PC-9 (cell line): Measurements from ENCODE around the gene TMPRSS9. TPM values are rescaled to one million over a fixed set of nuclear protein-coding genes. Genes with fewer than 3 reads are reported as not detected.

Source experiments
- BruUV-seq: library from RNA; stranded (reverse); fragments of 400-500 nt; replicated peaks from 2 replicates; lab custom pipeline; 2021; lab: Mats Ljungman, UMichigan
- CTCF ChIA-PET: fragments of 300-600 bp; sonication (Branson Sonifier 250); formaldehyde crosslinking; loops from one replicate; lab custom pipeline; 2022; ENCODE audit warnings: antibody characterized with exemption; lab: Charles Lee
- POLR2A ChIA-PET: fragments of 300-600 bp; sonication (Branson Sonifier 250); formaldehyde crosslinking; loops from one replicate; lab custom pipeline; 2022; ENCODE audit warnings: antibody characterized with exemption; ENCODE audit not compliant: unreplicated experiment; lab: Charles Lee
- DNase-seq, 2 experiments: peaks; one replicate each; pipeline versions ENCODE4 v3.0.0 to v3.0.0-alpha.2; 2015 to 2022; ENCODE audit warnings: mixed read lengths in 1 of 2
- H2AFZ ChIP-seq: fragments of 200-600 bp; sonication (generic); 2 replicates; pipeline ENCODE4 v1.8.1; 2017; ENCODE audit warnings: antibody characterized with exemption
- H3F3A ChIP-seq: fragments of 200-600 bp; sonication (generic); 2 replicates; pipeline ENCODE4 v1.8.1; 2017; ENCODE audit warnings: antibody characterized with exemption, mild to moderate bottlenecking, low read depth; ENCODE audit not compliant: insufficient read depth
- H3K27ac ChIP-seq: fragments of 200-600 bp; sonication (generic); 2 replicates; pipeline ENCODE4 v1.6.1; 2016; ENCODE audit warnings: mixed run types
- H3K27me3 ChIP-seq: fragments of 200-600 bp; sonication (generic); 2 replicates; pipeline ENCODE4 v1.6.1; 2016; ENCODE audit warnings: low read depth, mixed run types; ENCODE audit not compliant: insufficient read depth
- H3K36me3 ChIP-seq: fragments of 200-600 bp; sonication (generic); 2 replicates; pipeline ENCODE4 v1.6.1; 2016; ENCODE audit warnings: low read depth, mixed run types
- H3K4me1 ChIP-seq: fragments of 200-600 bp; sonication (generic); replicated peaks from 2 replicates; pipeline ENCODE4 v1.6.1; 2016; ENCODE audit warnings: mixed run types; ENCODE audit not compliant: insufficient read depth
- H3K4me2 ChIP-seq: fragments of 200-600 bp; sonication (generic); 2 replicates; pipeline ENCODE4 v1.6.1; 2017; ENCODE audit warnings: mixed run types
- H3K4me3 ChIP-seq: fragments of 200-600 bp; sonication (generic); 2 replicates; pipeline ENCODE4 v1.6.1; 2016; ENCODE audit warnings: mixed run types
- H3K79me2 ChIP-seq: fragments of 200-600 bp; sonication (generic); 2 replicates; pipeline ENCODE4 v1.6.1; 2017; ENCODE audit warnings: low read depth, mixed run types
- H3K9me2 ChIP-seq: fragments of 200-600 bp; sonication (generic); 2 replicates; pipeline ENCODE4 v1.8.1; 2017; ENCODE audit warnings: mild to moderate bottlenecking; ENCODE audit not compliant: insufficient read depth
- H3K9me3 ChIP-seq: fragments of 200-600 bp; sonication (generic); 2 replicates; pipeline ENCODE4 v1.8.1; 2016; ENCODE audit warnings: low read depth; ENCODE audit not compliant: insufficient read depth
- H4K20me1 ChIP-seq: fragments of 200-600 bp; sonication (generic); 2 replicates; pipeline ENCODE4 v1.8.1; 2017; ENCODE audit not compliant: insufficient read depth
- CTCF ChIP-seq: fragments of 200-600 bp; sonication (generic); conservative IDR thresholded peaks from 2 replicates; pipeline ENCODE4 v1.6.1; 2017; ENCODE audit warnings: mixed run types, antibody characterized with exemption, mild to moderate bottlenecking, moderate library complexity
- EZH2 ChIP-seq: fragments of 200-600 bp; sonication (generic); IDR thresholded peaks from 2 replicates; pipeline ENCODE4 v1.8.0; 2017; ENCODE audit warnings: antibody characterized with exemption, low read depth
- intact Hi-C: fragments of 100-400 bp; cut with micrococcal nuclease; formaldehyde crosslinking; loops from one replicate; pipeline ENCODE4 v1.10.0; 2022; ENCODE audit not compliant: unreplicated experiment
- total RNA-seq: library from RNA; stranded (reverse); gene quantifications from 2 replicates; pipeline ENCODE4 v1.2.3, GENCODE V29; 2021

TMPRSS9 gene
- total RNA-seq, 1 experiment from 2014 or later: 0.20 TPM

GRCh38 chr19:2421581-2422306 is 61.7 kb downstream of the TMPRSS9 start:
- Histone ChIP-seq H2AFZ (no peak overlapping the region), H3K79me2 (peaks cover 14% of the 10 kb centered on the region), H3K4me3 (no peak overlapping the region), H3K4me1 (0 out of 2 replicates have a peak, but pooled peaks cover 5% of the 10 kb centered on the region), H3K27me3 (no peaks in the 10 kb centered on the region), H3K4me2 (no peak overlapping the region), H4K20me1 (peaks cover 27% of the 10 kb centered on the region), H3K9me3 (no peaks in the 10 kb centered on the region), H3K9me2 (no peaks in the 10 kb centered on the region), H3F3A (peaks cover 6% of the 10 kb centered on the region; the same call in 1 of the 2 replicates), H3K27ac (no peak overlapping the region), H3K36me3 (no peaks in the 10 kb centered on the region)
- no peak for DNase-seq
- TF ChIP-seq EZH2 (no peak), CTCF (no peak)
- intact Hi-C loops: no loop called here
- ChIA-PET POLR2A (interaction anchor here (0.6 to 0.9 kb wide), 2 partner anchors 13 to 47 kb away, joined by 3 read pairs; no protein-coding TSS in a partner anchor), CTCF (no interaction called here)
- no TSS peak for BruUV-seq

GRCh38 chr19:2423071-2423914 is 63.2 kb downstream of the TMPRSS9 start:
- H3K9me3 ChIP-seq: no peaks in the 10 kb centered on the region
- peaks cover 20% of the 10 kb centered on the region for H3K79me2 ChIP-seq
- BruUV-seq: no TSS peak
- H4K20me1 ChIP-seq: peaks cover 27% of the 10 kb centered on the region
- no peak overlapping the region for H3K4me3 ChIP-seq
- POLR2A ChIA-PET: interaction anchor here (0.6 kb wide), 1 partner anchor 583 kb away, joined by 8 read pairs; no protein-coding TSS in a partner anchor
- H3K27me3 ChIP-seq: no peaks in the 10 kb centered on the region
- no peak overlapping the region for H3K27ac ChIP-seq
- intact Hi-C loops: no loop called here
- H3K9me2 ChIP-seq: no peaks in the 10 kb centered on the region
- H3K4me1 ChIP-seq: 0 out of 2 replicates have a peak, but pooled peaks cover 5% of the 10 kb centered on the region
- H2AFZ ChIP-seq: no peak overlapping the region
- CTCF ChIA-PET: interaction anchor here (0.6 kb wide), 1 partner anchor 214 kb away, joined by 7 read pairs; no protein-coding TSS in a partner anchor
- H3K4me2 ChIP-seq: no peak overlapping the region
- H3K36me3 ChIP-seq: no peaks in the 10 kb centered on the region
- peaks cover 7% of the 10 kb centered on the region for H3F3A ChIP-seq
- TF ChIP-seq EZH2 (no peak), CTCF (no peak)
- no peak for DNase-seq

- Histone ChIP-seq H3K27ac (no peak overlapping the region), H2AFZ (no peak overlapping the region), H3K79me2 (peaks cover 20% of the 10 kb centered on the region), H3K4me3 (no peak overlapping the region), H3K9me3 (no peaks in the 10 kb centered on the region), H3K4me1 (0 out of 2 replicates have a peak, but pooled peaks cover 5% of the 10 kb centered on the region), H3K4me2 (no peak overlapping the region), H3K9me2 (no peaks in the 10 kb centered on the region), H3K27me3 (no peaks in the 10 kb centered on the region), H3K36me3 (no peaks in the 10 kb centered on the region), H3F3A (peaks cover 14% of the 10 kb centered on the region), H4K20me1 (peaks cover 27% of the 10 kb centered on the region)
- BruUV-seq: no TSS peak
- POLR2A ChIA-PET: interaction anchor here (0.6 kb wide), 1 partner anchor 8 kb away, joined by 3 read pairs; no protein-coding TSS in a partner anchor
- TF ChIP-seq CTCF: no peak
- no peak for TF ChIP-seq EZH2
- intact Hi-C loops: no loop called here
- no peak for DNase-seq
- CTCF ChIA-PET: interaction anchor here (0.7 kb wide), 1 partner anchor 651 kb away, joined by 7 read pairs; no protein-coding TSS in a partner anchor
Measured at GRCh38 chr19:2423915-2424685, 64.0 kb downstream of the TMPRSS9 start.
